NCI-H69 (cell line): Measurements from ENCODE around the gene CEP170B.
"Not testable (repeated sequence)": the region's sequence is repeated elsewhere in the genome, so short reads cannot be mapped to it uniquely, and the experiment has no call there.

Experiments
- DNase-seq: peaks from one replicate; lab custom pipeline; 2025; lab: John Stamatoyannopoulos, UW

CEP170B gene

GRCh38 chr14:104844306-104845032, 20.6 kb upstream of the CEP170B start:
- DNase-seq: peak; percentile 19

- DNase-seq: no peak
These were observed 19.9 kb upstream of the CEP170B start for GRCh38 chr14:104845033-104845666.

GRCh38 chr14:104845834-104846441, 19.1 kb upstream of the CEP170B start:
- DNase-seq: no peak

- DNase-seq: no peak
These were observed 12.8 kb upstream of the CEP170B start for GRCh38 chr14:104852280-104852663.

GRCh38 chr14:104855532-104856090, 9.5 kb upstream of the CEP170B start:
- DNase-seq: no peak

DNA sequence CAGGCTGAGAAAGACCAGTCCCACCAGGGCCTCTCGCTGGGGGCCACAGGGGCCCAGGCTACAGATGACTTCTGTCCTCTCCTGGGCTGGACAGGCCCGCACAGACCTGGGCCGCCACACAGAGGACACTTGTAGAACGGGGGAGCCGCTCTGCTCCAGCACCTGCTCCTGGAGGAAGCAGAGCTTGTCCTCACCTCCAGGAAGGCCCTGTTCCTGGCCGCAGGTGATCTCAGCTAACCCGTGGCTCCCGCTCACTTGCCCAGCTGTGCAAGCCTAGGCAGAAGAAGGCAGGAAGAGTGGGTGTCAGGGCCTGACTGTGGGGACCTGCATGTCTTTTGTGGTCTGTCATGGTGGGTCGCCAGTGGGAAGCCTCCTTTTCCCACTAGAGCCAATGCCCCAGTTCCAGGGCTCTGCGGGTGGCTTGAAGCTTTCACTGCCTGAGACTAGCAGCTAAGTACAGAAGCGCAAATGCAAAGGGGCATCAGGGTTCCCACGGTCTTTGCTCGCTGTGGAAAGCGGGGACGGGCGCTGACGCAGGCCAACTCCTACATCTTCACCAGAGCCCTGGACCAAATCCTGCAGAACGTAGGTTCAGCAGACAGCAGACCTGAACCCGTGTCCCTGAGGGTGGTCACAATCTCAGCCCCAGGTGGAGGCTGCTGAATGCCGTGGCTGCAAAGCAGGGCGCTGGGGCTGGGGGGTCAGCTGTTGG, 8.8 kb upstream of the CEP170B start:
- DNase-seq: no peak

DNA sequence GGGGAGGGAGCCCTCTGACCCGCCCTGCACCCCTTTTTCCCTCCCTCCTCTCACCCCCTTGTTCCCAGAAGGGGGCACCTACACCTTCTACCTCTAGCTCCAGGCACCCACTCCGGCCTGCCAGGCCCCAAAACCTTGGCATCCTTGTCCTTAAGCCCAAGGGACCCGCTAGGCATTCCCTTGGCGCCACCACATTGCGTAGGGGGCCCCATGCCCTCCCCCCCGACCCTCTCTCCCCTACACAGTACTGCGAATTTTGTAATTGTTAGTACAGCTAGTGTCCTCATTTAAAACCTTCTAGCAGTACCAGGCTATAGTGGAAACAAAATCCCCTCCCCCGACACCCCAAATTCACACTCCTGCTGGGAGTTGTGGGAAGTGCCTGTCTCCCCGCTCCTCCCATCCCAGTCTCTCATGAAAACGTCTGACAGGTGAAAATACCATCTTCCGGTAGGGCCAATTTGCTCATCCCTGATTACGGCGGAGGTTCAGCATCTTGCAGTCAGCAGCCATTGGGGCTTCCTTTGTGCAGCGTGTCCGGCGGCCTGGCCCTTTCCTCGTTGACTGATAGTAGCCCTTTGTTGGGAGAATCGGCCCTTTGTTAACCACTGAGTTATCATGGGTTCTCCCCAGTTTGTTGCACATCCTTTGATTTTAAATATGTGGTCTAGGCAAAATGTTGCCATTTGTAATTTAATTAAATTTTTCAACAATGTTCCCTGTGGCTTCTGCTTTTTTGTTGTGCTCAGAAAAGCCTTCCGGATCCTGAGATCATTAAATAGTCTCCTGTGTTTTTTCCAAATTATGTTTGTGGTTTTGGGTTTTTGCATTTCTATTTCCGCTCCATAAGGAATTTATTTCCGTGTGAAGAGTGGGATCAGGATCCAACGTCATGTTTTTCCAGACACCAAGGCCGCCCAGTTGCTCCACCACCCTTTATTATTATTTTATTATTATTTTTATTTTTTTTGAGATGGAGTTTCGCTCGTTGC, 7.9 kb upstream of the CEP170B start:
- DNase-seq: no peak

DNA sequence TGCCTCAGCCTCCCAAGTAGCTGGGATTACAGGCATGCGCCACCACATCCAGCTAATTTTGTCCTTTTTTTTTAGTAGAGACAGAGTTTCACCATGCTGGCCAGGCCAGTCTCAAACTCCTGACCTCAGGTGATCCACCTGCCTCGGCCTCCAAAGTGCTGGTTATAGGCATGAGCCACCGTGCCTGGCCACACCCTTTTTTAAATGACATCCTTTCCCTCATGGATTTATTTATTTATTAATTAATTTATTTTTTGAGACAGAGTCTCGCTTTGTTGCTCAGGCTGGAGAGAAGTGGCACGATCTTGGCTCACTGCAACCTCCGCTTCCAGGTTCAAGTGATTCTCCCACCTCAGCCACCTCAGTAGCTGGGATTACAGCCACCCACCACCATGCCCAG, 7.1 kb upstream of the CEP170B start:
- DNase-seq: not testable (repeated sequence)

DNA sequence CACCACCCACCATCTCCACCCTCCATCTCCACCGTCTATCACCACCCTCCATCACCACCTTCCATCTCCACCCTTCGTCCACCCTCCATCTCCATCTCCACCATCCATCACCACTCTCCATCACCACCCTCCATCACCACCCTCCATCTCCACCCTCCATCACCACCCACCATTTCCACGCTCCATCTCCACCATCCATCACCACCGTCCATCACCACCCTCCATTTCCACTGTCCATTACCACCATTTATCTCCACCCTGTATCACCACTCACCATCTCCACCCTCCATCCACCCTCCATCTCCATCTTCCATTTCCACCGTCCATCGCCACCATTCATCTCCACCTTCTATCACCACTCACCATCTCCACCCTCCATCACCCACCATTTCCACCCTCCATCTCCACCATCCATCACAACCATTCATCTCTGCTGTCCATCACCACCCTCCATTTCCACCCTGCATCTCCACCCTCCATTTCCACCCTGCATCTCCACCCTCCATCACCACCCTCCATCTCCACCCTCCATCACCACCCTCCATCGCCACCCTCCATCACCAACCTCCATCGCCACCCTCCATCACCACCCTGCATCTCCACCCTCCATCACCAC, 6.1 kb upstream of the CEP170B start:
- DNase-seq: no peak

GRCh38 chr14:104859900-104860299, 5.2 kb upstream of the CEP170B start:
- DNase-seq: no peak

- DNase-seq: no peak
These were observed 4.7 kb upstream of the CEP170B start for GRCh38 chr14:104860414-104860813.

DNA sequence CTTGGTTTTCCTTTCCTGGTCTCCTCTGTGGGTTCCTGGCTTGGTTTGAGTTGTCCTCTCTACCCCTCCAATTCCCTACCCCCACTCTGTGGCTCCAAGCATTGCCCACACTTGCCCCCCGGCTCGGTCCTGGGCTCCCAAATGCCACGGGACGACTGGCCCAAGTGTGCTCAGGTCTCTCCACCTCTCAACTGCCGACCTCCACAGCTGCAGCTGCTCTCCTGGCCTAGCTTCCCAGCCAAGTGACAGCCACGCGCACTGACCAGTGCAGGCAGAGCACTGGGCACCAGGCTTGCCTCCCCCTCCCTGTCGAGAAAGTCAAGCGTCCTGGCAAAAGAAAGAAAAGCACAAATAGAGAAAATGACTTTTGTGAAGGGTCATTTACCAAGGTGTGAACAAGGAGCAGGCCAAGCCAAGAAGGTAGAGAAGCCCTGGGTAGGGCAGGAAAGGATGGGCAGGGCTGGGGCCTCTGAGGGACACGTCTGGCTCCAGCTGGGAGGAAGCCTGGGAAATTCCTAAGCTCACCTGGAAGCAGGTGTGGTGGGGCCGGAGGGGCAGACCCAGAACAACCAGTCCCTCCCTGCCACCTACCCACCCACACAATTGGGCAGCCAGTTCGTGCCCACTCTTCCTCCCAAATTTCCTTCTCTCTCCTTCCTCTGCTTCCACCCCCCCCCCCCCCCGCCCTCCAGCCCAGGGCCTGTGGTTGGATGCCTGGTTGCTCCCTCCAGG, 1.8 kb upstream of the CEP170B start:
- no peak for DNase-seq

DNA sequence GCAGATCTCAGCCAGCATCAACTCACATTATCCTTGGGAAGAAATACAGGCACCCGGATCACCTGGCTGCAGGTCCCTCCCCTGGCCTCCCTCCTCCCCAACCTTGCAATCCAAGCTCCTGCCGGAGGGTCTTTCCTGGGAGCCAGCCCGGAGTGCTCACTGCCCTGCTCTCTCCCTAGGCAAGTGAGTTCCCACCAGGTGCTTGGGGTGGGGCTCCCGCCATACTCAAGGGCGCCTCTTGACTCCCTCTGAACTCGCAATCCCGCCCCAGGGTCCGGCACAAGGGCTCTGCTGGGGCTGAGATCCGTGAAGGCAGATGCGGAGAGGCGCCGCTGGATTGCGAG, 1.2 kb upstream of the CEP170B start:
- DNase-seq: no peak

GRCh38 chr14:104864267-104865080, 594 bp upstream of the CEP170B start:
- DNase-seq: peak; percentile 77

DNA sequence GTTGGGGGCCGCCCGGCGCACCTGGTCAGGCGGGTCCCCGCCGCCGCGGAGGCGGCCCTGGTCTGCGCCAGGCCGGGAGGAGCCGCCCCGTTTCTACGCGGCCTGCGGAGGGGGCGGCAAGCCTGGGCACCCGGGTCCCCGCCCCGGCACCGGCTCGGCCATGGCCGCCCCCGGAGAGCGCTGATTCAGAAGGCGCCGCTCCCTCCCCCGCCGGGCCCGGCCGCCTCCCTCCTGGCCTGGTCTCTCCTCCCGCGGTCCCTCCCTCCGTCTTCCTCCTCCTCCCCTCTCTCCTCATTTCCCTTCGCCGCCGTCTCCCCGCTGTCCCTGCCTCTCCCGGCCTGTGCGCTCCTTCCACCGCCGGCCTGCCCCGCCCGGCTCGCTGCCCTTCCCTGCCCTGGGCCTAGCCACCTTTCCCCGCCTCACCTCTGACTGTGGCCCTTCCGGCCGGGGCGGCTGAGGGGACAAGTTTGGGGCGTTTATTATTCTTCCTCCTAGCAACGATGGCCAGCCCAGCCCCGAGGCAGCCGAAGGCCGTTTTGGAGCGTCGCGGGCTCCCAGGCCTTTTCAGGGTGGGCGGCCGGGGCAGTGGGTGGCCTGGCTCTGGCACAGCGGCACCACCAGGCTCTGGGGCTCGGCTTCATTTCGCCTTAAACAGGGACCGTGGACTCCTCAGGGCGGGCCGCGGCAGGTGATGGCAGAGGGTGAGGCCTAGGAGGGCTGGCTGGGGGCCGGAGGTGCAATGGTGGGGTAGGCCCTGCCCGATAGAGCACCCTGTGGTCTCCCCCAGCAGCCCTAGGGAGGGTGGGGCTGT, 768 bp downstream of the CEP170B start:
- DNase-seq: peak; percentile 74

GRCh38 chr14:104866451-104867370, 1.6 kb downstream of the CEP170B start:
- DNase-seq: no peak

DNA sequence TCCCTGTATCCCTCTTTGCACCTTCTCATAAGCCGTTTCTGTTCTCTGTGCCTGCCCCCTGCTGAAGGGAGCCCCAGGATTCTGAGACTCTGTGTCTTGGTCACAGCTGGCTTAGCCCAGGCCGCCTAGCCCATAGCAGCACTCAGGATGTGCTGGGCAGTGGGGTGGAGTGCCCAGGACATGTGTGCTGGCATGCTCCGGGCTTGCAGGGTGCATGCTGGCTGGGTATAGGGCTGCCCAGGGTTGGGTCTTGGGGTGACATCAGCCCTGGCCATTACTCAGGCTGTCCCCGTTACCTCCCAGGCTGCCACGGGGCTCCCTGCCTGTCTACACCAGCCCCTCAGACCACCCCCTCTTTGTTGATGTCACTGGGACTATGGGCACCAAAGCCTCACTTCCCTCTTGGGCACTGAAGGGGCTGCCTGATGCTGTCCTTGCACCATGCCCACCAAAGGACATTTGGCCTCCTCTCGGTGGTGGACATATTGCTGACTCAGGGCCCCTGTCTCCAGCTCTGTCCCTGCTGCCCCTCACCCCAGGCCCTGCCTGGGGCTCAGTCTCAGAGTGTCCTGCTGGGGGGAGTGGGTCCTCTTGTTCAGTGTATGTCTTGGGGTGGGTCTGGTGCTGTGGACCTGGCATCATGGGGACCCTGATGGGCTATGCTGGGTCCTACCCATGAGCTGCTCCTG, 2.4 kb downstream of the CEP170B start:
- no peak for DNase-seq
